ENCODE data around the gene PIGH.

Gene PIGH

DNA sequence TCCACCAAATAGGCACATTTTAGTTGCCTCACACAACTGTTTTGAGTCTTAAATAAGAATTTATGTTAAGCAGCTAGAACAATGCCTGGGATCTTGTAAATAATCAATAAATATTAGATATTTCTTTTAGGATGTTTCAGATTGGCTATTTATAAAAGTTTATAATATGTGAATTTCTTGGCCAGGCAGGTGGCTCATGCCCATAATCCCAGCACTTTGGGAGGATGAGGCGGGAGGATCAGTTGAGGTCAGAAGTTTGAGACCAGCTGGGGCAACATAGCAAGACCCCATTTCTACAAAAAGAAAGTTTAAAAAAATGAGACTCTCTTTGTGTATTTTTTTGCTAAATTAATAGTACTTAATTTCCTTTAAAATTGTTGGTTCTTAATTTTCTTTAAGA, 41.4 kb upstream of the PIGH start:
- no peak overlapping the region for H3K27ac ChIP-seq
- ChIA-PET CTCF (no interaction called here), POLR2A (ENCODE audit: low non-redundant PET) (no interaction called here)
- no peak for DNase-seq (ENCODE audit: low spot score)
- TF ChIP-seq CTCF (conservative IDR thresholded peaks at IDR 0.05; ENCODE audit: low read depth): no peak

- POLR2A ChIA-PET (ENCODE audit: low non-redundant PET): no interaction called here
- no peak for TF ChIP-seq CTCF (conservative IDR thresholded peaks at IDR 0.05; ENCODE audit: low read depth)
- no peak for DNase-seq (ENCODE audit: low spot score)
- no peak overlapping the region for H3K27ac ChIP-seq
- CTCF ChIA-PET: interaction anchor here (0.6 to 1.0 kb wide), 2 partner anchors 66 to 77 kb away, joined by 3 to 4 read pairs; no protein-coding TSS in a partner anchor
These were observed 38.6 kb upstream of the PIGH start for GRCh38 chr14:67638642-67639041.

DNA sequence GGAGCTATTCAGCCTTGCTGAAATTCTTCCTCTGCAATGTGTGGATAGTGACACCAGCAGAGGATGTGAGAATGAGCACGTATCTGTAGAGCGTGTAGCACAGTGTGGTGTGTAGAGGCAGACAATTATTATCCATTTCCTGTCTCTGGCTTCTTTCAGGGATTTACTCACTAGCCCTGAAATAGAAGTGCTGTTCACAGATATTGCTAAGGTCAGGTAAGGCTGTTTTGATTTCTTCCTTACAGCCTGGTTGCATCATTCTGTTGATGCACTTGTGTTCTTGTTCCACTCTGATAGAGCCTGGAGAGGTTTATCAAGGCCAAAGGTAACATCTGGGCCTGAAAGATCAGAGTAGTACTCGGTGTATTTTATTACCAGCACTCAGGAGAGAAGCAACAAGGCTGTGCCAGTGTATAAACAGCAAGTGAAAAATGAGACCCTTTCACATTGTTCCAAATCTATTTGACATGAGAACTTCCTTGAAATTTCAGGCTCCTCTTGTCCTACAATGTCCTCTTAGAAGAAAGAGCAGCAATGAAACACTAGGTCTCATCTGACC, 36.4 kb upstream of the PIGH start:
- no peak overlapping the region for H3K27ac ChIP-seq
- ChIA-PET POLR2A (ENCODE audit: low non-redundant PET) (no interaction called here), CTCF (no interaction called here)
- DNase-seq (ENCODE audit: low spot score): no peak
- no peak for TF ChIP-seq CTCF (conservative IDR thresholded peaks at IDR 0.05; ENCODE audit: low read depth)

DNA sequence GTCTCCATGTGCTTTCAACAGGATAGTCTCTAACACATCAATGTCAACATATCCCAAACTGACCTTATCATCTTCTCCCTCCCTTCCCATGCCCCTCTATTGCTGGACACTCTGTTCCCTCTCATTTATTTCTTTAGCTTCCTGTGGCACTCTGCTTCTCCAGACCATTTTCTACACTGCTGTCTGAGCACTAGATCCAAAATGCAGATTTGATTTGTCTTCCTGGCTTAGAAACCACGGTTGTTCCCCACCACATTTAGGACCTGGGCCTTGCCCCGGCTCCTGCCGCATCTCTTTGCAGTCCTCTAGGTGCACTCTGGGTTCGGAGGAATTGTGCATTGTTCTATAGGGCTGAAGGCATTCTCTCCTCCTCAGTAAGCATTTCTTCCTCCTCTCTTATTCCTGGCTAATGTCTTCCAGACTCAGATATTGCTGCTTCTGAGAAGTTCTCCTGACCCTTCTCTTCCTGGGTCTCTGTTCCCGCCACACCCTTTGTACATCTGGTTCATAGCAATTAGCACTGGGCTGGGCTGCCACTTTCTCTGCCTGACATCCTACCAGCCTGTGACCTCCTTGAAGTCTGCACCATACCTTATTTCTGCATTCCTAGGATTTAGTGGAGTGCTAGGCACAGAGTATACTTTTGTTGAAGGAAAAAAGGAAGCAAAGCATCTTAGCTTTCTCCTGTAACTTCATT, 33.5 kb upstream of the PIGH start:
- CTCF ChIA-PET: no interaction called here
- POLR2A ChIA-PET (ENCODE audit: low non-redundant PET): no interaction called here
- H3K27ac ChIP-seq: no peak overlapping the region
- DNase-seq (ENCODE audit: low spot score): no peak
- TF ChIP-seq CTCF (conservative IDR thresholded peaks at IDR 0.05; ENCODE audit: low read depth): no peak

- no peak overlapping the region for H3K27ac ChIP-seq
- ChIA-PET CTCF (interaction anchor here (1.9 kb wide), 1 partner anchor 12 kb away, joined by 6 read pairs; the partner anchor contains the start of gene ARG2), POLR2A (ENCODE audit: low non-redundant PET) (no interaction called here)
- DNase-seq (ENCODE audit: low spot score): no peak
- no peak for TF ChIP-seq CTCF (conservative IDR thresholded peaks at IDR 0.05; ENCODE audit: low read depth)
These were observed 30.9 kb upstream of the PIGH start for GRCh38 chr14:67630938-67631337.

- H3K27ac ChIP-seq: no peak overlapping the region
- TF ChIP-seq CTCF (conservative IDR thresholded peaks at IDR 0.05; ENCODE audit: low read depth): no peak
- no peak for DNase-seq (ENCODE audit: low spot score)
- ChIA-PET CTCF (interaction anchor here (1.9 kb wide), 1 partner anchor 11 kb away, joined by 6 read pairs; the partner anchor contains the start of gene ARG2), POLR2A (ENCODE audit: low non-redundant PET) (no interaction called here)
These were observed 30.1 kb upstream of the PIGH start for GRCh38 chr14:67630186-67630585.

All from RWPE1 (cell line).